CD4-positive, alpha-beta memory T cell (primary cell): ENCODE results near the gene NUP210L. TPM values are rescaled to one million over a fixed set of nuclear protein-coding genes. Genes with fewer than 3 reads are reported as not detected.
A peak's percentile ranks its signal among the peaks of the same experiment; 100 is the strongest.

Experiments used
- CTCF ChIA-PET: fragments of 350-600 bp; sonication (Branson Sonifier 250); formaldehyde crosslinking; loops from one replicate; lab custom pipeline; 2021; ENCODE audit warnings: inconsistent platforms; ENCODE audit not compliant: partially characterized antibody; lab: Charles Lee
- POLR2A ChIA-PET: fragments of 350-600 bp; sonication (Branson Sonifier 250); formaldehyde crosslinking; loops from one replicate; lab custom pipeline; 2021; ENCODE audit not compliant: partially characterized antibody; lab: Charles Lee
- DNase-seq, 5 donors: peaks; one replicate each; pipeline versions ENCODE4 v3.0.0 to v3.0.0-alpha.2; 2020 to 2022; ENCODE audit warnings: mixed read lengths in 1 of 5
- H3K27ac ChIP-seq: one replicate; pipeline ENCODE4 v1.7.0; 2013; ENCODE audit warnings: low read depth, low read length
- H3K27me3 ChIP-seq: 2 replicates; pipeline ENCODE4 v1.7.0; 2013; ENCODE audit warnings: mild to moderate bottlenecking, low read length, moderate library complexity; ENCODE audit not compliant: insufficient read depth
- H3K36me3 ChIP-seq: 2 replicates; pipeline ENCODE4 v1.7.0; 2013; ENCODE audit warnings: mild to moderate bottlenecking, low read length, moderate library complexity; ENCODE audit not compliant: insufficient read depth
- H3K4me1 ChIP-seq: 2 replicates; pipeline ENCODE4 v1.7.0; 2013; ENCODE audit warnings: mild to moderate bottlenecking, low read length, moderate library complexity; ENCODE audit not compliant: insufficient read depth
- H3K4me3 ChIP-seq, 2 donors: one replicate each; pipeline ENCODE4 v1.7.0; 2013; ENCODE audit warnings: low read length in 2 of 2, mild to moderate bottlenecking in 1 of 2
- H3K9me3 ChIP-seq, 2 donors: one replicate each; pipeline ENCODE4 v1.7.0; 2013; ENCODE audit warnings: low read length in 2 of 2, control low read depth in 1 of 2; ENCODE audit not compliant: control insufficient read depth in 1 of 2
- H3K27ac Mint-ChIP-seq, 7 donors: one replicate each; pipeline ENCODE4 v1.8.0; 2020 to 2021; ENCODE audit warnings: mixed read lengths in 7 of 7, mild to moderate bottlenecking in 6 of 7, inconsistent platforms in 3 of 7, moderate library complexity in 3 of 7
- H3K27me3 Mint-ChIP-seq, 2 donors: one replicate each; pipeline ENCODE4 v1.8.0; 2020 to 2021; ENCODE audit warnings: mixed read lengths in 2 of 2
- H3K36me3 Mint-ChIP-seq, 2 donors: one replicate each; pipeline ENCODE4 v1.8.0; 2020 to 2021; ENCODE audit warnings: mixed read lengths in 2 of 2, inconsistent platforms in 1 of 2, mild to moderate bottlenecking in 1 of 2
- H3K4me1 Mint-ChIP-seq, 4 donors: one replicate each; pipeline ENCODE4 v1.8.0; 2020 to 2021; ENCODE audit warnings: mixed read lengths in 4 of 4, mild to moderate bottlenecking in 1 of 4
- H3K4me3 Mint-ChIP-seq, 8 donors: one replicate each; pipeline ENCODE4 v1.8.0; 2020 to 2021; ENCODE audit warnings: mixed read lengths in 8 of 8, mild to moderate bottlenecking in 7 of 8, moderate library complexity in 6 of 8, inconsistent platforms in 3 of 8
- H3K9me3 Mint-ChIP-seq, 8 donors: one replicate each; pipeline ENCODE4 v1.8.0; 2020 to 2021; ENCODE audit warnings: mixed read lengths in 8 of 8, mild to moderate bottlenecking in 5 of 8, inconsistent platforms in 3 of 8, moderate library complexity in 1 of 8
- intact Hi-C: fragments of 100-400 bp; cut with micrococcal nuclease; formaldehyde crosslinking; loops from one replicate; pipeline ENCODE4 v1.15.1; 2023
- polyA plus RNA-seq, 2 donors: library from polyadenylated mRNA; unstranded; fragments of 300-500 nt; fragmentation: Illumina TruSeq; gene quantifications; one replicate each; pipeline ENCODE4 v1.2.3, GENCODE V29; 2021
- total RNA-seq, 2 experiments: library from RNA; stranded (reverse); gene quantifications; one replicate each; pipeline ENCODE4 v1.2.3, GENCODE V29; 2021

The NUP210L gene
- total and polyA plus RNA-seq, 4 experiments from 2014 or later, result 0.14 to 0.23 (median 0.19) TPM; not detected in 1

DNA sequence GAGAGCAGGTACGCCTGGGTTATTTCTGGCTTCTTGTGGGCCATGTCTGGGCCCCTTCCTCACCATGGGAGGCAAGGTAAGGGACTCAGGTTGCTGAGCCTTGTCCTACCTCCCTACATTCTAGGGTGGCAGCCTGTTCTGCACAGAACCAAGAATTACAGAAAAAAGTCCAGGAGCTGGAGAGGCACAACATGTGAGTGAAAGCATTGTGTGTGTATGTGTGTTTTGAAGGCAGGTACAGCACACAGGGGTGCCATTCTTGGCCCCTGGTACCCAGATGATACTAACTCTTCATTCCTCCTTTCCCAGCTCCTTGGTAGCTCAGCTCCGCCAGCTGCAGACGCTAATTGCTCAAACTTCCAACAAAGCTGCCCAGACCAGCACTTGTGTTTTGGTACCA is 181.8 kb downstream of the NUP210L start:
- H3K36me3 Mint-ChIP-seq, result peaks cover 15 to 37% of the 10 kb centered on the region in 2 donors
- no peaks in the 10 kb centered on the region for H3K9me3 Mint-ChIP-seq
- CTCF ChIA-PET, result interaction anchor here (1.7 kb wide), 1 partner anchor 176 kb away, joined by 6 read pairs; no protein-coding TSS in a partner anchor
- H3K4me1 ChIP-seq, result peaks cover 24% of the 10 kb centered on the region
- no peak overlapping the region for H3K4me3 ChIP-seq
- peak overlapping the region in 4 of 7 donors; percentile 49 to 72 (median 60) for H3K27ac Mint-ChIP-seq
- no peaks in the 10 kb centered on the region for H3K9me3 ChIP-seq
- no peaks in the 10 kb centered on the region for H3K27me3 ChIP-seq
- H3K27ac ChIP-seq, result no peak overlapping the region
- intact Hi-C loops, result no loop called here
- POLR2A ChIA-PET, result interaction anchor here (1.2 to 7.4 kb wide), 6 partner anchors 10 to 50 kb away, joined by 3 to 164 read pairs (median 40); partner anchors contain the start of genes CRTC2, GATAD2B, RAB13 and RPS27
- DNase-seq, result no peak
- no peaks in the 10 kb centered on the region for H3K27me3 Mint-ChIP-seq
- peaks cover 29% of the 10 kb centered on the region for H3K36me3 ChIP-seq
- H3K4me3 Mint-ChIP-seq, result no peak overlapping the region
- H3K4me1 Mint-ChIP-seq, result peaks cover 17 to 58% (median 31%) of the 10 kb centered on the region in 4 donors

DNA sequence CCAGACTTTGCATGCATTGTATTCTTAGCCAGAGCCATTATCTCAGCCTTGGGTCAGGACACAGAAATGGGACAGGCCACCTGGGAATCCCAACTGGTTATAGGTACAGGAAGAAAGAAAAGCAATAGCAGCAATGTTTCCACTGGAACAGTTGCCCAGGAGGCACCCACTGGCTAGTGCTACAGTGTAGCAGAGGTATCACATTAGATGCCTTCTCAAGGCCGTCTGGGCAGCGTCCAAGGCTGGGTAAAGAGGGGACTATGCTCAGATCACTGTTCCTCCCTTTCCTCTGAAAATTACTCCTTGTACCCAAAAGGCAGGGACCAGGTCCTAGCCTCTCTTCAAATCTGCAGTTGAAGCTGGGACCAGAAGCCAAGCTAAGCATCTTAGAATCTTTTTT is 184.5 kb downstream of the NUP210L start:
- intact Hi-C loops, result no loop called here
- Mint-ChIP-seq H3K27ac (peak overlapping the region in 4 of 7 donors; percentile 41 to 76 (median 54)), H3K27me3 (no peaks in the 10 kb centered on the region), H3K9me3 (no peaks in the 10 kb centered on the region), H3K36me3 (peaks cover 9 to 24% of the 10 kb centered on the region in 2 donors), H3K4me1 (peaks cover 19 to 59% (median 35%) of the 10 kb centered on the region in 4 donors), H3K4me3 (no peak overlapping the region)
- DNase-seq, result no peak
- ChIA-PET POLR2A (interaction anchor here (0.9 to 1.2 kb wide), 2 partner anchors 14 to 189 kb away, joined by 3 read pairs; no protein-coding TSS in a partner anchor), CTCF (interaction anchor here (0.7 kb wide), 2 partner anchors 17 to 27 kb away, joined by 4 read pairs; no protein-coding TSS in a partner anchor)
- Histone ChIP-seq H3K27me3 (no peaks in the 10 kb centered on the region), H3K36me3 (peaks cover 22% of the 10 kb centered on the region), H3K27ac (no peak overlapping the region), H3K4me1 (peaks cover 29% of the 10 kb centered on the region), H3K9me3 (no peaks in the 10 kb centered on the region), H3K4me3 (no peak overlapping the region)

DNA sequence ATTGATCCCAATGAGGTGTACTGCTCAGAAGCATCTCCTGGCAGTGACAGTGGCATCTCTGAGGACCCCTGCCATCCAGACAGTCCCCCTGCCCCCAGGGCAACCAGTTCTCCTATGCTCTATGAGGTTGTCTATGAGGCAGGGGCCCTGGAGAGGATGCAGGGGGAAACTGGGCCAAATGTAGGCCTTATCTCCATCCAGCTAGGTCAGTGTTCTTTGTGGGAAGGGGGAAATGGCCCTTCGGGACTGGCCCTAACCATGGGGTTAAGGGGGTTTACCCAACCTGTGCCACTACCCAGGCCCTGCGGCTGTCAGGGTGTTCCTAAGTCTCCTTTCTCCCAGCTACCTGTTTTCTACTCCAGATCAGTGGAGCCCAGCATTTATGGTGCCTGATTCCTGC is 185.9 kb downstream of the NUP210L start:
- Histone ChIP-seq H3K4me3 (no peak overlapping the region), H3K4me1 (peaks cover 36% of the 10 kb centered on the region), H3K9me3 (no peaks in the 10 kb centered on the region), H3K27me3 (no peaks in the 10 kb centered on the region), H3K36me3 (peaks cover 14% of the 10 kb centered on the region), H3K27ac (no peak overlapping the region)
- peaks cover under 1 to 14% of the 10 kb centered on the region in 2 donors for H3K36me3 Mint-ChIP-seq
- peaks cover 19 to 54% (median 37%) of the 10 kb centered on the region in 4 donors for H3K4me1 Mint-ChIP-seq
- intact Hi-C loops, result no loop called here
- no peaks in the 10 kb centered on the region for H3K27me3 Mint-ChIP-seq
- H3K27ac Mint-ChIP-seq, result peak overlapping the region; percentile 73 to 96 (median 85)
- DNase-seq, result no peak
- ChIA-PET CTCF (interaction anchor here (2.1 to 8.4 kb wide), 4 partner anchors 11 to 23 kb away, joined by 7 to 70 read pairs (median 26); partner anchors contain the start of genes CRTC2, DENND4B and RAB13), POLR2A (interaction anchor here (4.0 to 5.1 kb wide), 5 partner anchors 8 to 47 kb away, joined by 56 to 148 read pairs (median 93); partner anchors contain the start of genes CRTC2, DENND4B, GATAD2B and JTB)
- peak overlapping the region in 1 of 8 donors; percentile 72 for H3K4me3 Mint-ChIP-seq
- H3K9me3 Mint-ChIP-seq, result no peaks in the 10 kb centered on the region

- H3K4me3 ChIP-seq, result no peak overlapping the region
- H3K9me3 Mint-ChIP-seq, result no peaks in the 10 kb centered on the region
- no peaks in the 10 kb centered on the region for H3K9me3 ChIP-seq
- peak overlapping the region; percentile 89 for H3K27ac ChIP-seq
- no peaks in the 10 kb centered on the region for H3K27me3 Mint-ChIP-seq
- no peaks in the 10 kb centered on the region for H3K27me3 ChIP-seq
- peaks cover 8% of the 10 kb centered on the region for H3K36me3 ChIP-seq
- no peak for DNase-seq
- peaks cover 0 to 14% of the 10 kb centered on the region in 2 donors for H3K36me3 Mint-ChIP-seq
- ChIA-PET POLR2A (interaction anchor here (1.2 to 5.1 kb wide), 11 partner anchors 8 to 304 kb away, joined by 3 to 148 read pairs (median 11); partner anchors contain the start of genes CRTC2, DENND4B, GATAD2B and HAX1), CTCF (interaction anchor here (0.5 to 8.4 kb wide), 9 partner anchors 8 to 308 kb away, joined by 3 to 70 read pairs (median 7); partner anchors contain the start of genes CRTC2, DENND4B, JTB and RAB13)
- intact Hi-C loops, result no loop called here
- H3K4me1 ChIP-seq, result peaks cover 39% of the 10 kb centered on the region
- peak overlapping the region; percentile 29 to 99 (median 96) for H3K27ac Mint-ChIP-seq
- H3K4me3 Mint-ChIP-seq, result peak overlapping the region in 5 of 8 donors; percentile 15 to 93 (median 43)
- H3K4me1 Mint-ChIP-seq, result peaks cover 24 to 58% (median 42%) of the 10 kb centered on the region in 4 donors
Observed at GRCh38 chr1:153968408-153968807, 186.5 kb downstream of the NUP210L start.

GRCh38 chr1:153968000-153968363 is 186.9 kb downstream of the NUP210L start:
- ChIA-PET CTCF (interaction anchor here (0.5 to 8.4 kb wide), 13 partner anchors 8 to 308 kb away, joined by 3 to 70 read pairs (median 6); partner anchors contain the start of genes CRTC2, DENND4B, GATAD2B and JTB), POLR2A (interaction anchor here (1.0 to 5.1 kb wide), 17 partner anchors 9 to 305 kb away, joined by 3 to 148 read pairs (median 7); partner anchors contain the start of genes CRTC2, DENND4B, GATAD2B and HAX1)
- no peaks in the 10 kb centered on the region for H3K27me3 Mint-ChIP-seq
- peaks cover 24 to 60% (median 45%) of the 10 kb centered on the region in 4 donors for H3K4me1 Mint-ChIP-seq
- no peaks in the 10 kb centered on the region for H3K27me3 ChIP-seq
- DNase-seq, result no peak
- no peaks in the 10 kb centered on the region for H3K9me3 ChIP-seq
- peak overlapping the region in 1 of 2 donors; percentile 66 for H3K4me3 ChIP-seq
- H3K27ac Mint-ChIP-seq, result peak overlapping the region; percentile 95 to 99 (median 96)
- peaks cover 0 to 11% of the 10 kb centered on the region in 2 donors for H3K36me3 Mint-ChIP-seq
- peaks cover 4% of the 10 kb centered on the region for H3K36me3 ChIP-seq
- intact Hi-C loops, result loop anchor here (1.0 kb wide), 4 partner anchors 9 to 45 kb away; partner anchors contain the start of genes CRTC2, DENND4B and JTB
- H3K9me3 Mint-ChIP-seq, result no peaks in the 10 kb centered on the region
- peaks cover 39% of the 10 kb centered on the region for H3K4me1 ChIP-seq
- H3K4me3 Mint-ChIP-seq, result peak overlapping the region; percentile 86 to 97 (median 92)
- peak overlapping the region; percentile 89 for H3K27ac ChIP-seq

- Histone ChIP-seq H3K27ac (peak within 1 kb of the TSS; percentile 89), H3K9me3 (no peaks in the 10 kb centered on the region), H3K27me3 (no peaks in the 10 kb centered on the region), H3K4me3 (peak within 1 kb of the TSS; percentile 45 to 66), H3K36me3 (no peaks in the 10 kb centered on the region), H3K4me1 (peaks cover 46% of the 10 kb centered on the region)
- peak; percentile 82 to 91 (median 87) for DNase-seq
- peak within 1 kb of the TSS; percentile 86 to 97 (median 92) for H3K4me3 Mint-ChIP-seq
- H3K27ac Mint-ChIP-seq, result peak within 1 kb of the TSS; percentile 95 to 99 (median 96)
- H3K9me3 Mint-ChIP-seq, result no peaks in the 10 kb centered on the region
- no peaks in the 10 kb centered on the region for H3K27me3 Mint-ChIP-seq
- intact Hi-C loops, result loop anchor here (1.0 kb wide), 4 partner anchors 9 to 44 kb away; partner anchors contain the start of genes CRTC2, DENND4B and JTB
- ChIA-PET CTCF (interaction anchor here (0.5 to 8.4 kb wide), 14 partner anchors 9 to 307 kb away, joined by 3 to 70 read pairs (median 5); partner anchors contain the start of genes CRTC2, DENND4B, GATAD2B and JTB), POLR2A (interaction anchor here (0.7 to 5.1 kb wide), 23 partner anchors 9 to 1043 kb away, joined by 3 to 148 read pairs (median 6); partner anchors contain the start of genes CRTC2, DENND4B, GATAD2B and HAX1)
- H3K4me1 Mint-ChIP-seq, result peaks cover 29 to 60% (median 47%) of the 10 kb centered on the region in 4 donors
- H3K36me3 Mint-ChIP-seq, result peaks cover 0 to 14% of the 10 kb centered on the region in 2 donors
Observed at GRCh38 chr1:153967107-153967999, 187.5 kb downstream of the NUP210L start, which contains the start of gene CREB3L4. TSS of gene CREB3L4 (plus strand) at chr1:153967902. CDS start at chr1:153968526, 624 bp downstream.
